Measurements from ENCODE around the gene GRAMD1C. TPM values are rescaled to one million over a fixed set of nuclear protein-coding genes. Genes with fewer than 3 reads are reported as not detected.
A peak's percentile ranks its signal among the peaks of the same experiment; 100 is the strongest.

Gene GRAMD1C
- total RNA-seq, 1 donor from 2014 or later: 7.5 TPM

- Mint-ChIP-seq H3K36me3 (no peaks in the 10 kb centered on the region), H3K4me1 (no peaks in the 10 kb centered on the region), H3K27me3 (ENCODE audit: low read depth) (no peaks in the 10 kb centered on the region), H3K4me3 (no peak overlapping the region), H3K9me3 (peaks cover 3% of the 10 kb centered on the region), H3K27ac (no peak overlapping the region)
- no peak for TF ChIP-seq CTCF (IDR thresholded peaks at IDR 0.05; ENCODE audit: unreplicated experiment)
- no peak for DNase-seq (ENCODE audit: low spot score in 2 of 2, unreplicated experiment in 2 of 2)
These were observed 51.8 kb downstream of the GRAMD1C start for GRCh38 chr3:113890256-113890900.

- TF ChIP-seq CTCF (IDR thresholded peaks at IDR 0.05; ENCODE audit: unreplicated experiment): no peak
- Mint-ChIP-seq H3K27me3 (ENCODE audit: low read depth) (no peaks in the 10 kb centered on the region), H3K4me1 (peaks cover 16% of the 10 kb centered on the region), H3K27ac (no peak overlapping the region), H3K4me3 (no peak overlapping the region), H3K9me3 (no peaks in the 10 kb centered on the region), H3K36me3 (no peaks in the 10 kb centered on the region)
- no peak for DNase-seq (ENCODE audit: low spot score in 2 of 2, unreplicated experiment in 2 of 2)
These were observed 56.3 kb downstream of the GRAMD1C start for GRCh38 chr3:113894927-113895326.

- Mint-ChIP-seq H3K4me3 (no peak overlapping the region), H3K27ac (no peak overlapping the region), H3K4me1 (peaks cover 16% of the 10 kb centered on the region), H3K36me3 (no peaks in the 10 kb centered on the region), H3K27me3 (ENCODE audit: low read depth) (no peaks in the 10 kb centered on the region), H3K9me3 (no peaks in the 10 kb centered on the region)
- TF ChIP-seq CTCF (IDR thresholded peaks at IDR 0.05; ENCODE audit: unreplicated experiment): no peak
- DNase-seq (ENCODE audit: low spot score in 2 of 2, unreplicated experiment in 2 of 2): no peak
These were observed 57.4 kb downstream of the GRAMD1C start for GRCh38 chr3:113895964-113896363.

- Mint-ChIP-seq H3K36me3 (no peaks in the 10 kb centered on the region), H3K9me3 (no peaks in the 10 kb centered on the region), H3K27ac (peak overlapping the region; percentile 48), H3K27me3 (ENCODE audit: low read depth) (no peaks in the 10 kb centered on the region), H3K4me3 (peak overlapping the region; percentile 68), H3K4me1 (peaks cover 16% of the 10 kb centered on the region)
- TF ChIP-seq CTCF (IDR thresholded peaks at IDR 0.05; ENCODE audit: unreplicated experiment): no peak
- DNase-seq (ENCODE audit: low spot score in 2 of 2, unreplicated experiment in 2 of 2): no peak
These were observed 58.3 kb downstream of the GRAMD1C start for GRCh38 chr3:113896930-113897329.

- Mint-ChIP-seq H3K36me3 (no peaks in the 10 kb centered on the region), H3K27ac (peak overlapping the region; percentile 82), H3K4me3 (peak overlapping the region; percentile 68), H3K27me3 (ENCODE audit: low read depth) (no peaks in the 10 kb centered on the region), H3K4me1 (peaks cover 16% of the 10 kb centered on the region), H3K9me3 (no peaks in the 10 kb centered on the region)
- TF ChIP-seq CTCF (IDR thresholded peaks at IDR 0.05; ENCODE audit: unreplicated experiment): no peak
- DNase-seq (ENCODE audit: low spot score in 2 of 2, unreplicated experiment in 2 of 2): no peak
These were observed 58.8 kb downstream of the GRAMD1C start for GRCh38 chr3:113897373-113897777.

Data from mesothelial cell of epicardium (in vitro differentiated cells).